ENCODE data around the gene GUCY1A1.
A peak's percentile ranks its signal among the peaks of the same experiment; 100 is the strongest.
"Not testable (repeated sequence)": the region's sequence is repeated elsewhere in the genome, so short reads cannot be mapped to it uniquely, and the experiment has no call there.

The GUCY1A1 gene, protein sequence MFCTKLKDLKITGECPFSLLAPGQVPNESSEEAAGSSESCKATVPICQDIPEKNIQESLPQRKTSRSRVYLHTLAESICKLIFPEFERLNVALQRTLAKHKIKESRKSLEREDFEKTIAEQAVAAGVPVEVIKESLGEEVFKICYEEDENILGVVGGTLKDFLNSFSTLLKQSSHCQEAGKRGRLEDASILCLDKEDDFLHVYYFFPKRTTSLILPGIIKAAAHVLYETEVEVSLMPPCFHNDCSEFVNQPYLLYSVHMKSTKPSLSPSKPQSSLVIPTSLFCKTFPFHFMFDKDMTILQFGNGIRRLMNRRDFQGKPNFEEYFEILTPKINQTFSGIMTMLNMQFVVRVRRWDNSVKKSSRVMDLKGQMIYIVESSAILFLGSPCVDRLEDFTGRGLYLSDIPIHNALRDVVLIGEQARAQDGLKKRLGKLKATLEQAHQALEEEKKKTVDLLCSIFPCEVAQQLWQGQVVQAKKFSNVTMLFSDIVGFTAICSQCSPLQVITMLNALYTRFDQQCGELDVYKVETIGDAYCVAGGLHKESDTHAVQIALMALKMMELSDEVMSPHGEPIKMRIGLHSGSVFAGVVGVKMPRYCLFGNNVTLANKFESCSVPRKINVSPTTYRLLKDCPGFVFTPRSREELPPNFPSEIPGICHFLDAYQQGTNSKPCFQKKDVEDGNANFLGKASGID

DNA sequence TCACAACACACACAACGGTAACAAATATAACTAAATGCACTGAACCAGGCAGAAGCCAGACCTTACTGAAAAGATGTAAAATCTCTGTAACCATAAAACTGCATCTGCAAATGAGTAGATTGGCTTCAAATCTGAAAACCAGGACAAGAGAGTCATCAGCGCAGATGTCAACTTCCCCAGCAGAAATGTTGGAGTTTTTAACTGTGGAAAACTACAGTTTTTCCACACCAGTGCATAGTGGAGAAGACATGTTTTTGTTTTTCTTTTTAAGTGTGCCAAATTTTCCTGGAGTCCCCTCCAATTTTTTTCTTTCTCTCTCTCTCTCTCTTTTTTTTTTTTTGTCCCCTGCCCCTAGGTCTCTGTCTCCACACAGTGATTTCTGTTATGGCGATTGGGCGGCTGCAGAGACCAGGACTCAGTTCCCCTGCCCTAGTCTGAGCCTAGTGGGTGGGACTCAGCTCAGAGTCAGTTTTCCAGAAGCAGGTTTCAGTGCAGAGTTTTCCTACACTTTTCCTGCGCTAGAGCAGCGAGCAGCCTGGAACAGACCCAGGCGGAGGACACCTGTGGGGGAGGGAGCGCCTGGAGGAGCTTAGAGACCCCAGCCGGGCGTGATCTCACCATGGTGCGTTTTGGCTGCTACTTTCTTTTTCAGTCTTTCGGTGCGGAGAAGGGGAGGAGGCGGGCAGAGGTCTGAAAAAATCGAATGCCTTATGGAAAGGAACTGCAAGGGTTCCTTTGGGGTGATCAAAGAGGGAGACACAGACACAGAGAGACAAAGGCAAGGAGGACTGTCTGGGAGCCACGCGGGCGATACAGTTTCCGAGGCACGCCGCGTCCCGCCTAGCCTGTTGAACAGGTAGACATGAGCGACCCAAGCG lies at the start of gene GUCY1A1:
GUCY1A1 (plus strand) TSS at position 505 of the 878 bp plus-strand sequence. CDS start 30,020 bp downstream, outside the sequence.
- DNase-seq (ENCODE audit: low read depth): no peak

DNA sequence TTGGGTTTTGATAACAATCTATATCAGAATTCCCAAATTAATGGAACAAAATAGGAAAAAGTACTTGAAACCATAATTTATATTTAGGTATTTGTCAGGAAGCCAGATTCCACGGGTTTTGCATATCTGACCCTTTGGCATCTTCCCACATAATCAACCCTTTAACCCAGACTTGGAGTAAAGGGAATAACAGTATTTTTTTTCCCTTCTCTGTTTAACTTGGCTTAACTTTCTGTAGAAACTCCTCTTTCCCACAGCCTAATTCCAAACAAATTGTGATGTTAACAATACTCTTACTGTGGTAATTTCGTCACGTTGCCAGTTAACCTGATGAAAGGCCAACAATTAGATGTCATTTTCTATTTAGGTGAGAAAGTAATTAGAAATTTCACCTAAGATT lies 49.4 kb upstream of the GUCY1A1 start:
- DNase-seq (ENCODE audit: low read depth): no peak

DNA sequence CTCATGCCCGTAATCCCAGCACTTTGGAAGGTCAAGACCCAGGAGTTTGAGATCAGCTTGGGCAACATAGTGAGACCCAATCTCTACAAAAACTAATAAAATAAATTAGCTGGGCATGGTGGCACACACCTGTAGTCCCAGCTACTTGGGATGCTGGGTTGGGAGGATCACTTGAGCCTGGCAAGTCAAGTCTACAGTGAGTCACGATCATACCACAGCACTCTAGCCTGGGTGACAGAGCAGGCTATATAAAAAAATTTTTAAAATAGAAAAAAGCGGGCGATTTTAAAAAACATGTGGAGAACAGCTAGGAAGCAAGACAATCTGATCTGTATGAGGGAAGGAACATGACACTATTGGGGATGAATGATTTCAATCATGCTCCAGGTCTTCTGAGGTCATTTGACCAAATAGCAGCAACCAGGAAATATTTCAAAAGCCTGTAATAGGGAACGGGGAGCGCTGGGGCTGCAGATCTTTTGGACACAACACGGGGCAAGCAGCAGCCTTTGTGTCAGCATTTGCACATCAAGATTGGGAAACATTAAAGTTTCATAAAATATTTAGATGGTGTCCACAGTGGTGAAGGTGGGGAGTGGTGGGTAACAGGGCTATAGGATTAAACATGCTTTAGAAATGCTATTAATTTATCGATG lies 48.3 kb upstream of the GUCY1A1 start:
- no peak for DNase-seq (ENCODE audit: low read depth)

DNA sequence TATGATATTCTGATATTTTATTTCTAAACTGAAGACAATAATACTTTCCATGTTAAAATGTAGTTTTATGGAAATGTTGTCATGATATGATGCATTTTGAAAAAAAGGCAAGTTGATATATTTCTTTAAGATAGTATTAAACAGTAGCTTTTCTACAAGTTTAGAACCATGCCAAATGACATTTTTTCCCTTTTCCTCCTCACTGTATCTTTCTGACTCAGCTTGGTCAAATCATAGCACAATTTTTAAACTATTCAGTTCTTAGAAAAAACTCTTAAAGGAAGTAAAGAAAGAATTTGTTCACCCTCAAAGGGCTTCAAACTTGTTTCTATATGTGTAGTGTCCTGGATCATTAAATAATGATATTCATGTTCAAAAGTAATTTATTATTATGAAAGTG lies 46.0 kb upstream of the GUCY1A1 start:
- DNase-seq (ENCODE audit: low read depth): no peak

DNA sequence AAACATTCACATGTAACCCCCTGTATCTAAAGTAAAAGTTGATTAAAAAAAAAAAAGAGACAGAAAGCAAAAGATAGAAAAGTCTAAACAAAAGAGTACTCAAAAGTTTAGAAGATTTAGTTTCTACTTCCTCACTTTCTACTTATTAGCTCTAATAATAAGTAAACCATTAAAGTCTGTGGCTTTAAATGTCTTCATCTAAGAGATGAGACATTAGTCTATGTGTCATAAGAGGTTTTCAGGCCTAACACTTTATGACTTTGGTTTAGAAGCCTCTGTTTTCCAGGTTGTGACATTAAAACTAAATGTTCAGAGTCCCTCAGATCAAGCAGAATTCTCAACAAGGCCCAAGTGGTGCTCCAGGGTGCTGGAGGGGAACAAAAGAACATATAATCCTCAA lies 42.2 kb upstream of the GUCY1A1 start:
- no peak for DNase-seq (ENCODE audit: low read depth)

DNA sequence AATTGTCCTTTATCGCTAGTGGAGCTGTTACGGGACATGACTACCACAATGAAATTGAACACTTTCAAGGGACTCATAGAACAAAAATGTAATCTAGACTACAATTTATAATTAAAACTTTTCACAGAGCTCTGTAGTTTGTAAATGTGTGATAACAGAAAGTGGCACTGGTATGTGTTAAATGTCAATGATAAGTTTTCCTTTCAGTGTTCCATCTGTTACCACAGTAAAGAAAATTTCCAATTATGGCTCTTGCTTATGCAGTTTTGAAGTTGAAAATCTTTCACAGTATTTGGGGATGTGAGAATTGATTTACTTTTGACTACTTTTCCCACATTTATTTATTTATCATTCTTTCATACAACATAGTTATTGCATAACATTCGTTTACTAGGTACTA lies 40.1 kb upstream of the GUCY1A1 start:
- DNase-seq (ENCODE audit: low read depth): no peak

DNA sequence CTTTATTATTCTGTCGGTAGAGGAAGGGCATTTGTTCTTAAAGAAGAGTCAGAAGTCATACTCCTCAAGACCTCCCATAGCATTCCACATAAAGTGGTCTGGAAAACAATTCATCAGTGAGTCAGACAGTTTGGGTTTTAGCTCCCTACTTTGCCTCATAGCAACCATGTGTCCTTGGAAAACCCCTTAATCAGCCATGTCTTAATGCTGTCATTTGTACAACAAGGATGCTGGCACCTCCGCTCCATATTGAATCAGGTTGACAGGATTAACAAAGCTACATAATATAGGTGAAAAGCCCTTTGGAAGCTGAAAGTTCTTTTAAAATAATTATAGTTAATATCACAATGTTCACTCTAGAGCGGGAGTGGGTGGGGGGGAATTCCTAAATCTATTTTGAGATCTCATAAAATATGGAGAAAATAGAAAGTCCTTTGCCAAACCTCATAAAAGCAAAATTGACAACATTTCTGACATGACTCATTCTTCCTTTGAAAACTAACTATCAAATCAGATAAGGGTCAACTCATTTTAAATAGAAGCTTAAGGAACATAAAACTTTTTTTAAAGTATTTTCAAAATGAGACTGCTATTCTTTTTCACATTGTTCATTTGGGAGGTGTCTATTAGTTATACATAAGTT lies 37.3 kb upstream of the GUCY1A1 start:
- peak; percentile 38 for DNase-seq (ENCODE audit: low read depth)

DNA sequence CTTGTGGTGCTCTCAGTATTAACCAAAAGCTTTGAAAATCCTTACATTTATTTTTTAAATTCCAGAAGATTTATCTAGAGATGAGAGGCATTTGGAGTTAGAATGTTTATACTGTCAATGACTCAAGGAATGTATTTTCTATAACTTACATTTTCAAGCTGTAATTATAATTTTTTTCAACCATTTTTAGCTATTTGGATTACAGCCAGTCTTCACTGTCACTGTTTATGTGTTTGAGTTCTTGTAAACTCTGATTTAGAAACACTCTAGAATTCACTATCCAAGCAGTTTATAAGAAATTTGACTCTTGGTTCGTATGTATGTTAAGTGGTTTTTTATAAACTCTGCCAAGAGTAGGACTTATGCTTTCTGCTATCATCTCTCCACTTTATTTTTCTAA lies 36.7 kb upstream of the GUCY1A1 start:
- DNase-seq (ENCODE audit: low read depth): no peak

DNA sequence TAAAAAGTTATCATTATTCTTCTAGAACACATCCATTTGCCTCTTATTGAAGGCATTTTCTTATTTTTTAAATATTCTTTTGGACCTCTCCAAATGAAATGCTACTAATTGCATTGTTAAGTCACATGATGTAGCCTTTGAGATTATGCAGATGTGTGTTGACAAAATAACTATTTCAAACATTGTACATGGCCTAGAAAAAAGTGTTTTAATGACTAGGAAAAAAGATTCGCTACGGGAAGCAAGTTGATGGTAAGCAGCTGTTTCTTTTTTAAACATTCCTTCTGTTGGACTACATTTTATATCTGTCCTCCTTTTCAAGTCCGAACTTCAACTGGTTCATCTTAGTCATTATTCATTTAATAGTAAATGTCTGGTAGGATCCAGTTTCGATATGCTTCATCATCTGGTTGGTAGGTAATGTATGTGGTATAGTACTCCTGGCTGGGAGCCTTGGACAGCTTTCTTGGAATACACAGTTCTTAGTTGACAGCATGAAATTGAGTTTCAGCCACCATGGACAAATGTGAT lies 34.3 kb upstream of the GUCY1A1 start:
- DNase-seq (ENCODE audit: low read depth): no peak

DNA sequence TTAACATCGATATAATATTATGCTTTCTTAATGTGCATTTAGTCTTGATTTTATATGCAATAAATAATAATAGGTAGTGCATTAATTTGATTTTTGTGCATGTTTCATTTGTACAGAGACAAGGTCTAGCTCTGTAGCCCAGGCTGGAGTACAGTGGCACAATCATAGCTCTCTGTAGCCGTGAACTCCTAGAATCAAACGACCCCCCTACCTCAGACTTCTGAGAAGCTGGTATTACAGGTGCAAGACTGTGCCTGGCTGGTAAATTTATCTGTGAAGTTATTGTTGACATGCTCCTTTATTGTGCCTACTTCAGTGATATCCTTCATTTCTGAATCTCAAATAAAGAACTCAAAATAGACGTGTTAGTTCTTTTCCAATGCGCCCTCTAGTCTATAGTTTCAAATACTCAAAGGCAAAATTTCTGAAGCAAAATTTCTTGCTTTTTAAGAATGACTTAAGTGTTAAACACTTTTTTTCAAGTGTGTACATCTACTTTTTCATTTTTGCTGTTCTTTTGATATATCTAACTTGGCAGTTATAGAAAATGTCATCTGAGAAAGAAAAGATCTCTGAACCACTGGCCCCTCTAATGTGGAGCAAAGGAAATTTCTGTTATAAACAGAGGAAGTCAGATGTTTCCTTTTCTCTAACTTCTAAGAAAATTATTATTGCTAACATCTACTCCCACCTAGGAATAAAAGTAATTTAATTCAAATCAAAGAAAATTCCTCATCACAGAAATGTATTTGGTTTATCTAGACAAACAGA lies 28.3 kb upstream of the GUCY1A1 start:
- no peak for DNase-seq (ENCODE audit: low read depth)

DNA sequence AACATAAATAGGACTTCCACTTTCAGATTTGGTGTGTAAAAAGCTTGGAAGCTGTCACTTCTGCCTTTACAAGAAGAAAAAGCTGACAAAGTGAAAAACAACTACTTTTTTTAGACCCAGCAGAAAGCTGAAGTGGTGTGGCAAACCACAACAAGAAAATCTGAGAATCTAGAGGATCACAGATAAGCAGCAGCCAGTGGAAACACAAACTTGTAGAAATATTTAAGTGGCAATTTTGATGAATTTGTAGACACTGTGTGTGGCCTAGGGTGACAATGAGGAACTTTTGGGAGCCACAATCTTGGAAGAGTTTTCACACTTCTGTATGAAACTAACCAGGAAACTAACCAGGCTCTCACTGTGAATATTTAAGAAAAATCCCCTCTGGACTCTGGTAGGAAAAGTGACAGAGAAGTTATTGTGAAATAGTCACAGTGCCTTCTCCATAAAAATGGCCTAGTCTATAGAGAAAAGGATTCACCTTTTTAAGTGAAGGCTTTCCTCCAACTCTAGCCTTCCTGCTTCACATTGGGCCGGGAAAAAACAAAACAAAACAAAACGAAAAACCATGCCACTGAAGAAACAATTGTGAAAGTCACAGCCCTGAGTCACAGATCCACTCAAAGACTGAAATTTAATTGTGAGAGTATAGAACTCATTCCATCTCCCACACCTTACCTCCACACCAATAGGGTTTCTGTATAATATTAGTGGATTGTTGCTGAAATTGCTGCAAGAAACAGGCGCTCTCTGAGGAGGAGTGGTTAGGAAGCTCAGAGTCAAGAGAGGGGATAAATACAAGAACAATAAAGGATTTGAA lies 26.7 kb upstream of the GUCY1A1 start:
- no peak for DNase-seq (ENCODE audit: low read depth)

DNA sequence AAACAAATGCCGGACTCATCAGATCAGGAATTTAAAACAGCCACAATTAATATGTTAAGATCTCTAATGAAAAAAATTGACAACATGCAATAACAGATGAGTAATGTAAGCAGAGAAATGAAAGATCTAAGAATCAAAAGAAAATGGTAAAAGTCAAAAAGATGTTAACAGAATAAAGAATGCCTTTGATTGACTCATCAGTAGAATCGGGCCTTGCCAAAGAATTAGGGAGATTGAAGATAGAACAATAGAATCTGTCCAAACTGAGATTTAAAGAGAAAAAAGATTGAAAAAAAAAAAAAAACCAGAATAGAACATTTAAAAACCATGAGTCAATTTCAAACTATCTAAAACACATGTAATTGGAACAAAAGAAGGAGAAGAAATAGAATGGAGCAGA lies 25.9 kb upstream of the GUCY1A1 start:
- DNase-seq (ENCODE audit: low read depth): no peak

DNA sequence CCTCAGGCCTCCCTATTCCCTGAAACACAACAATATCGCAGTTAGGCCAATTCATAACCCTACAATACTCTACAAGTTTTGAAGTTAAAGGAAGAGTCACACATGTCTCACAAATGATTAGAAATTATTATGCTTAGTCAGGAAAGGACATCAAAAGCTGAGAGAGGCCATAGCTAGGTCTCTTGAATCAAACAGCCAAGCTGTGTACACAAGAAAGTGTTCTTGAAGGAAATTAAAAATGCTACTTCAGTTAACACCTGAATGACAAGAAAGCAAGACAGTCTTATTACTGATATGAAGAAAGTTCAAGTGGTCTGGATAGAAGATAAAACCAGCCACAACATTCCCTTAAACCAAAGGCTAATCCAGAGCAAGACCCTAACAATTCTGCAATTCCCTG lies 23.6 kb upstream of the GUCY1A1 start:
- DNase-seq (ENCODE audit: low read depth): no peak

DNA sequence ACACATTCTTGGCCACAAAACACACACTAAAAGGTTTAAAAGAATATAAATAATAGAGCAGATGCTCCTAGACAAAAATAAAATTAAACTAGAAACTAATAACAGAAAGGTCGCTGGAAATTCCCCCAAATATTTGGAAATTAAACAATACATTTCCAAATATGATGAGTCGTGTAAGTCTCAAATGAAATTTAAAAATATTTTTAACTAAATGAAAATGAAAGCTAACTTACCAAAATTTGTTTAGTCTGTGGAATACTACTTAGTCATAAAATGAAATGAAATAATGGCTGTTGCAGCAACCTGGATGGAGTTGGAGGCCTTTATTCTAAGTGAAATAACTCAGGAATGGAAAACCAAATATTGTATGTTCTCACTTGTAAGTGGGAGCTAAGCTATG lies 20.6 kb upstream of the GUCY1A1 start:
- DNase-seq (ENCODE audit: low read depth): no peak

DNA sequence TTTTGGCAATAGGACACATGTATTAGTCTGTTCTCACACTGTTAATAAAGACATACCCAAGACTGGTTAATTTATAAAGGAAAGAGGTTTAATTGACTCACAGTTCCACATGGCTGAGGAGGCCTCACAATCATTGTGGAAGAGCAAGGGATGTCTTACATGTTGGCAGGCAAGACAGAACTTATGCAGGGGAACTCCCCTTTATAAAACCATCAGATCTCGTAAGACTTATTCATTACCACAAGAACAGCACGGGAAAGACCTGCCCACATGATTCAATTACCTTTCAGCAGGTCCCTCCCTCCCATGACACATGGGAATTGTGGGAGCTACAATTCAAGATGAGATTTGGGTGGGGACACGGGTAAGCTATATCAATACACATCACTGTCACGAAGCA lies 15.9 kb upstream of the GUCY1A1 start:
- not testable (repeated sequence) for DNase-seq (ENCODE audit: low read depth)

DNA sequence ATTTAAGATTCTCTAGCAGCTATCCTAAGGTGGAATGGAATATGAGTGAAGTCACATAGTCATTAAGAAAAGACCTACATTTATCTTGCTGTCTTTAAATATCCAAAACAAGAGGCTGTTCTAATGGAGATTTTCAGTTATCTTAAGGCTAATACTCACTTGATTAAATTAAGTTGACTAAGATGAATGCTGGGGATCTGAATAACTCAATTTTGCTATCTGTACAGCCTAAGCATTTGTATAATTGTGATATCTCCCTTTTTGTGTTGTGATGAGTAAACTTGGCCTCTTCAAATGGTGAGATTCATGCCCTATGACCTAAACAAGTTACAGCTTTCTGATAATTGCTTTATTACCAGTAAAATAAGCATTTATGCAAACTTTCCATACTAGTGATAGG lies 13.6 kb upstream of the GUCY1A1 start:
- no peak for DNase-seq (ENCODE audit: low read depth)

DNA sequence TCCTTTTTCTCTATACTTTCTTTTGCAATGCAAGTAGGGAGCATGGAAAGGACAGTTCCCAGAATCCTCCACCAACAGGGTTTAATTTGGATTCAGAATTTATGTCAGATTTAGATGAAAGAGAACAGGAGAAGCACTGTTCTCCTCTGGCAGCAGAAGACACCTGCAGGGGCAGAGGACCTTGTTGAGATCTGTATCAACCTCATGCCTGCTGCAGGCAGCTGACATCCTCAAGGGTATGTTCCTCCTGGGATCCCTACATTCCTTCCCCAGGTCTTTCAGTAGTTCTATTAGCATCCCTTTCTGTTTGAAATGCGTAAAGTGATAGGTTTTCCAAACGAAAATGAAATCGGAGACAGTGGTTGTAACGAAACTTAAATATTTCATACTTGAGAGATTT lies 10.6 kb upstream of the GUCY1A1 start:
- no peak for DNase-seq (ENCODE audit: low read depth)

DNA sequence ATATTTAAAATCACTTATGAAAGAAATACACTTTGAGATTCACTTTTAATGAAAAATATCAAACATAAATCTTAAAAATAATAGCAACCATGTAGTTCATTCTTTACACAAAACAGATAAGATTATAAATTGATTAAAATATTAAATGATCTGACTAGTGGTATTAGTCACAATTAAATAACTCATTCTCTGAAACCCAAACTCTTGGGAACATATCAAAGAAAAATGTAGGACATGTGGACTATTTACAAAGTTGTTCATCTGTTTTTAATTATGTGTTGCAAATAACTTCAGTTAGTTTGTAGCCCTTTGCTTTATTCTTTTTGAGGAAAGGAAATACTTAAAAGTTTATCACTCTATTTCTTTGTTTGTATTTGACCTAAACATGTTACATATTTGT lies 9.5 kb upstream of the GUCY1A1 start:
- no peak for DNase-seq (ENCODE audit: low read depth)

DNA sequence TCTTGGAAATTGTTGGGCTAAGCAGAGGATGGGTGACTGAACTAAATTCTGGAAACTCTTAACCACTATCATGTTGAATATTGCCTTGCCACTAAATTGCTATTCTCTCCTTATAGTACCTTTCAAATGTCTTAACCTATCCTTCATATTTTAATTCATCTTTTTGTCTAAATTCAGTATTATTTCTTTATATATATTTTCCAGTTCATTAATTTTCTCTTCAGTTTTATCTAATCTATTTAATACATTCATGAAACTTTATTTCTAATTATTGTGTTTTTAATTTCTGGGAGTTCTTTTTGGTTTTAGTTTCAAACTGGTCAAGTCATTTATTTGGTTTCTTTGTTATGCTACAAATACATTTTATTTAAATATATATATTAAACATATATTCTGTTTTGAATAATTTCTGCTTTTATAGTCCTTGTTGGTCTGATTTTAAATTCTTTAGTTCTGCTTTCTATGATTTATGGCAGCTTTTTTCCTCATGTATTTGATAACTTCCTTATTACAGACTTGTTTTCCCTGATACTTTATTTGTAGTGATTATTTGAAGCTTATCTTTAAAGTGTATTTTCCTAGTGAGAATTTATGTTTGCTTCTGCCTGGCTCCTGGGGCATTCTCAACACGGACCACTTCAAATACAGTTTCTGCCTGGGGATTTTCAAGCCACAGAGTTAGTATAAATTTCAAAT lies 8.5 kb upstream of the GUCY1A1 start:
- no peak for DNase-seq (ENCODE audit: low read depth)
